Measurements from ENCODE around the gene TTC28.
"Not testable (repeated sequence)": the region's sequence is repeated elsewhere in the genome, so short reads cannot be mapped to it uniquely, and the experiment has no call there.

The TTC28 gene

DNA sequence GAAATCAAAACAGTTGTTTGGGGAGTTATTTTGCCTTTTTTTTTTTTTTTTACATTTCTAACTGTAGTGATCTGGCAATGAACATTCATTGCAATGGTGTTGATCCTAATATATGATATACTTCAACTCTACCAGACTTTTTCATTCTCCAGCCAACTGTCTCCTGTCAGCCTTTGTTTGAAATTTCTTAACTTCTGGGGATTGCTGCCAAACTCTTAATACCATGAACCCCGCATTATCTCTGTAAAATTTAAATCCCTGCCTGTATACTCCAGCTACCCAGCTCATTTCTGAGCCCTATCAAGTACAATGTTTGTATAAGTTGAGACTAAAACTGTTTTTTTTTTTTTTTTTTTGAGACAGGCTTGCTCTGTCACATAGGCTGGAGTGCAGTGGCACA lies 280.7 kb downstream of the TTC28 start:
- no peak for DNase-seq

DNA sequence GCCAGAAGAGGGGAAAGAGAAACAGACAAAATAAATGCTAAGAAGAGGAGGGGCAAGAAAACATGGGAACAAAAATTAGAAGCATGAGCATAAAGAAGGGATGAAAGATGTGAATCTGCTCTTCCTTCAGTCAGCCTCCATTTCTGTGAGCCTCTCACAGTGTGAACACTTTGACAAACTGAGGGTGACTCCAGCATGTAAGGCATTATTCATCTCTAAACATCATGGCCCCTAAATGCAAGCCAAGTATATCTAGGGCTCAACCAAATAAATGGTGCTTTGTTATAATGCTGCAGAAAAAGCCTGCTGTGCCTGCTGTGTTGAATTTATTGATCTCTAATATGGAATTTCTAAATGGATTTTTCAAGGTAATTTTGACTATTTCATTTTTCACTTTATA lies 281.3 kb downstream of the TTC28 start:
- DNase-seq: no peak

DNA sequence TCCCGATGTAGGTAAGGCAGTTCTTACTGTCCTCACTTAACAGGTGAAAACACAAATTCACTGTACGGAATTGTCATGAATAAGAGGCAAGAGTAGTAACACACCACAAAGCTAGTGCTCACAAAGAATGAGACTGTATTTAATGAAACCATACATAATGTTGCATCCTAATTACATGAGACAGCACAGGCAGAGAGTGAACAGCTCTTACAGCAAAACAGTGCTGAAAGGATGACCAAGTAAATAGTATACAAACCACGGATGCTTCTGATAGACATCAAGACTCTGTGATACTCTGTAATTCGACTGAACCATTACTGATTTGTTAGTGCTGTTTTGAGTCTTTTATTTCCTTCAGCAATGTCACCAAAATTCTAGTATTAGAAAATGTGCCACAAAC lies 282.3 kb downstream of the TTC28 start:
- no peak for DNase-seq

DNA sequence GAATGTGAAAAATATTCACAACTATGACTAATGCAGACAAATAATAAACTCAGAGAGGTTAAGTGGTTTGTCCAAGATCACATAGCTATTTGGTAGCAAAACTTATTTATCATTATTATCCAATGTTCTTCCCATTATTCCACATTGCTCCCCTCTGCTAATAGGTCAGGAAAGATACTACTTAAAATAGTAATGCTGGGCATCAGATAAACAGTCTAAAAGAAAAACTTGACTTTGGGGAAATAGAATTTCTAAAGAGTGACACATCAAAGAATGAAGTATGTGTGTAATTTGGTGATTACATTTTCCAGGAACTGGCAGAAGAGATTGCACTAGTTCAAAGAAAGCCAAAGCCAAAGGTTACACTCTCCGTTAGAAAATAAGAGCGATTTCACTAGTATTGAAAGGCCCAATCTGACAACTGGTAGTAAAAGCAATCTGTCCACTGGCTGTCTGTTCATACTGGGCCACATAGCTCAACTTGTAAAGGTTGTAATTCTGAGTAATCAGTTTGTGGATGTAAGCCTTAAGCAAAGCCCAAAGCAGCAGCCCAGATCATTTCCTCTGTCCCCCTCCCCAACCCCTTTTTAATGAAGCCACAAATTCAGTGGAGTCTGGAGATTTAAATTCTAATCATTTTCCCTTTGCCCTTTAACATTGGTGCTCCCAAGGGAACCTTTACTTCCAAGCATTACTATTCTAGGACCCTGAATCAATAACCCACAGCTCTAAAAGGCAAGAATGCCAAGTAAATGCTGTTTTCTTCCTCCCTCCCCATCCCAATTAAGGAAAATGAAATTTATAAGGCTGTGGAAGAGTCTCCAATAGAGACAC lies 283.5 kb downstream of the TTC28 start:
- DNase-seq: no peak

DNA sequence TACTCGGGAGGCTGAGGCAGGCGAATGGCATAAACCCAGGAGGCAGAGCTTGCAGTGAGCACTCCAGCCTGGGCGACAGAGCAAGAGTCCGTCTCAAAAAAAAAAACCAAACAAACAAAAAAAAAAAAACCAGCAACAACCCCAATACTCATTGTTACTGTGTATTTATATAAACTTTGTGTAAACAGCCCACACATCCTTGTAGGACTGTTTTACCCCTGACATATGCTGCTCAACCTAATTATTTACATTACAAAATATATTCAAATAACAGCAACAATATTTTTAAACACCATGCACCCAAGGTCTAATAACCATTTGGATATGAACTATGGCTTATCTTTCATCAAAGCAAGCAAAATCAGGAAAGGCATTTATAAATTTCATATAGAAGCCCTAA lies 284.1 kb downstream of the TTC28 start:
- DNase-seq: no peak

DNA sequence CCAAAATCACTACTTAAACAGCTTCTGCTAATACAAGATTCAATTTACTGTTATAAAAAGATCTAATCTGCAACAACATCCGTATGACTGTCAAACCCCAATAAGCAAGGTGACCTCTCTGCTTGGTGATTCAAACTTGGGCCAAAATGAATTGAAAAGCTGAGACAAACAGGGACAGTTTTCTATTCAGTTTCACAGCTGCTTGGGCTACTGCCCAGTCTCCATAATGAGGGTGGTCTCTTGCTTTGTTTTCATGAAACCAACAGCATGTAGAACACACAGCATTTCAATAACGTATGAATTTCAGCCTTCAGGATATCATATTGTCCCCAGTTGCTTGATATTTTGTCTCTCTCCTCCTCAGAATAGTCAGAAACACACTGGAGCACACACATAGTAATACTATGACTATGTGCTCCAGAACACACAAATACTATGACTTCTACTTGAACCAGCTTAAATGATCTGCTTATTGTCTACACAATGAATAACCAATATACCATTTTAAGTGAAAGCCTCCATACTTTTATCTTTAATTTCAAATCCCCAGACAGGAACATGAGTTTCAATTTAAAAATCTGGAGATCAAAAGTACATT lies 285.0 kb downstream of the TTC28 start:
- no peak for DNase-seq

DNA sequence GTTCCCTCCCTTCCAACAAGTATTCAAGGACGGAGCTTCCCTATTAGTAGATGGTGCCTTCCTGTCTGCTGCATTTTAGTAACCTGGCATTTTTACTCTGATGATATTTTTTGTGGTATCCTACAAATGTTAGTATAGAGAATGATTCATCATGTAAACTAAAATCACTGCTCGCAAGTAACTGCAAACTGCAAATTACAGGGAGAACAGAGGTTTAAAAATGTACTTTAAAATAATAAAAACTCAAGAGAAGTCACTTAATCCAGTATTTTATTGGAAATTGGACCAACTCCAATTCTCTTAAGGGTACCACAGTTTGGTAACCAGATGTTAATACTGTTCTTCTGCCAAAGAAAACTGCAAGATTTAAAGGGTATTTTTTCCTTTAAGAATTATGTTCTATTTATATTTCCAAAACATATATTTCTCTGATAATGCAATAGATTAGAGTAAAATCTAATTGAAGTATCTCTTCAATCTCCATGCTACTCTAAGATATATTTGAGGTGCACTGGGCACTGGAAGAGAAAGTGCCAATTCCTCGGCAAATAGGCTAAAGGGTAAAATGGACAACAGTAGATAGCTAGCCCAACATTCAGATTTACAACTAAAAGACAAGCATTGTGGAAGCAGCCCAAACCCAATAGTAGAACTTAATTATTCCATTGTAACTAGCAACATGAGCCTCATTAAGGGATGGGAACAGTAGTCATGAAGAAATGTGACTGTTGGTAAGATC lies 298.0 kb downstream of the TTC28 start:
- no peak for DNase-seq

DNA sequence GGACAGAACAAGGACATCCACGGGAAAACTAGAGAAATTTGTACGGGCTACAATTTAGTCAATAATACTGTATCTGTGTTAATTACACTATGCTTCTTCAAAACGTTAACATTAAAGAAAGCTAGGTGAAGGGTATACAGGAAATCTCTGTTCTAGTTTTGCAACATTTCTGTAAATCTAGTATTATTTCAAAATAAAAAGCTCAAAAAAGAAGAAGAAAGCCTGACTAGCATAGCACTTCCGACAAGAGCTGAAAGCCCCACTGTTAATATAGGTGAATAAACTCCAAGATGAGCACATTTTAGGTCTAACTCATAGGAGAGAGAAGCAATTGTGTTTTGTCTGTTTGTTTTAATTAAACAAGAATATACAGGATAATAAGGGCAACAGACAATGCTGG lies 299.7 kb downstream of the TTC28 start:
- no peak for DNase-seq

DNA sequence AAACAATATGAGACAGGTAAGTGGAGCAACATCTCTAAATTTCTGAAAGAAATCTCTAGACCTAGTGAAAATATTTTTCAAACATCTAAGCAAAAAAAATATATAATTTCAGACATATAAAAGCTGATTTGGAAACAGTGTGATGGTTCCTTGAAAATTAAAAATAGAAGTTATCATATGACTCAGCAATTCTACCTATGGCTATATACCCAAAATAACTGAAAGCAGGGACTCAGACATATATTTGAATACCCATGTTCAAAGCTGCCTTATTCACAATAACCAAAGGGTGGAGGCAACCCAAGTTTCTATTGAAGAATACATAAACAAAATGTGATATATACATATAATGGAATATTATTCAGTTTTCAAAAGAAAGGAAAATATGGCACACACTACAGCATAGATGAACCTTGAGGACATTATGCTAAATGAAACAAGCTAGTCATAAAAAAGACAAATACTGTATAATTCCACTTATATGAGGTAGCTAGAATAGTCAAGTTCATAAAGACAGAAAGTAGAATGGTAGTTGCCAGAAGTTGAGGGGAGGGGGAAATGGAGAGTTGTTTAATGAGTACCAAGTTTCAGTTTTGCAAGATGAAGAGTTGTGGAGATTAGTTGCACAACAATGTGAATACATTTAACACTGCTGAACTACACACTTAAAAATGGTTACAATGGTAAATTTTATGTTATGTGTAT lies 300.4 kb downstream of the TTC28 start:
- DNase-seq: no peak

DNA sequence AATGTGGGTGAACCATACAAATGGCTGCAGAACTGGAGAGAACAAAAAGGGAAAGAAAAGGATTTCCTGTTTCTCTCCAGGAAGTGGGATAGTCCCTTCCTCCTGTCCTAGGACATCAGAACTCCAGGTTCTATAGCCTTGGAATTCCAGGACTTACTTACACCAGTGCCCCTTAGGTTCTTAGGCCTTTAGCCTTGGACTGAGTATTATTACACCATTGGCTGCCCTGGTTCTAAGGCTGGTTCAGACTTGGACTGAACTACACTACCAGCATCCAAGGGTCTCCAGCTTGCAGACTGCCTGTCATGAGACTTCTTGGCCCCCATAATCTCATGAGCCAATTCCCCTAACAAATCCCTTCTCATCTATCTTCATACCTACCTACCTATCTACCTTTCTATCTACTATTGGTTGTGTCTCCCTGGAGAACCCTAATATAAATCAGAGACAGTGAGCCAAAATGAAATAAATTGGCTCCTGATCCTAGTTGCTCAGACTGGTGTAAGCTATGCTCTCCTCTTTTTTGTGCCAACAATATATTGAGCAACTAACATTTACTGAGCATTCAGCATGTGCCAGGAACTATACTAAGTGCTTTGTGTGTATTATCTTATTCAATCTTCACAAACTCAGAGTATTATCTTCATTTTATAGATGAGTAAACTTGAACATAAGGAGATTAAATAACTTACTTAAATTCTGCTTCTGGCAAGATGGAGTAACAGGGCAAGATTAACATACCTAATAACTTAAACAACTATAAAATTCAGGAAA lies 303.7 kb downstream of the TTC28 start:
- no peak for DNase-seq

DNA sequence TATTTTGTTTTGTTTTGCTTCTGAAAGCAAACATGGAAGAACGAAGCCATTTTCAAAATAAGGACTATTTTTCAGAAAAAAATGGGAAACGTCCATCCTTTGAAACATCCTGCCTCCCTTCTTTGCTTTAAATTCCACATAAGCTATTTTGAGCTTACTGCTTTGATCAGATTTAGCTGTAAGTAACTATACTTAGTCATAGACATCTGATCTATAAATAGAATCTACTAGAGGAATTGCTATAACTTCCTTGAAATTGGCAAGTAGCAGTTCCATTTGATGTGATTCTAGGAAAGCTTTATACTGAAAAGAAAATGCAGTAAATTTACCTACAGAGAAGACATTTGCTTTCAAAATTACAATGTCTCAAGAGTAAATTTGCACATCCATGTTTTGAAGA lies 305.8 kb downstream of the TTC28 start:
- DNase-seq: no peak

DNA sequence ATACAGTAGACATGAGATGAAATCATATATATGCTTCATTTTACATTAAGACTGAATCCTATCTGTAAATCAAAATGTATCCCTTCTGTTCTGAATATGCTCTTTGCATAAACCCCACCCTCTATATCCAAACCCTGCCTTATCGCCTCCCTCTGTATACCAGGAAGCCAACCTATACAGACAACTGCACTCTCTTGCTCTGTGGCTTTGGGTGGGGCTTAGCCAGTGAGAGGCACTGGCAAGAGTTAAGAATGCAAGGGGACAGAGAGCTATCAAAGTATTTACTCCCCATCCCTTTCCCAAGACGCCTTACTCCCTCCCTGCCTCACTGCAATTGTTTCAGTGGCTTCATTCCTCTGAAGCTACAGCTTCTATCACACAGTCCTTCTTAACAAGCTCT lies 309.8 kb downstream of the TTC28 start:
- no peak for DNase-seq

DNA sequence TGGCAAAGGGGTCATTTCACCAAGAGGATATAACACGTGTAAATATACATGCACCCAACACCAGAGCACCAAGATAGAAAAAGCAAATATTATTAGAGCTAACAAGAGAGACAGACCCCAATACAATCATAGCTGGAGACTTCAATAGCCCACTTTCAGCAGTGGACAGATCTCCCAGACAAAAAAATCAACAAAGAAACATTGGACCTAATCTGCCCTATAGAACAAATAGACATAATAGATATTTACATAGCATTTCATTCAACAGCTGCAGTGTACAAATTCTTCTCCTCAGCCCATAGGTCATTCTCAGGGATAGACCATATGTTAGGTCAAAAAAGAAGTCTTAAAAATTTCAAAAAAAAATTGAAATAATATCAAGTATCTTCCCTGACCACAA lies 312.8 kb downstream of the TTC28 start:
- DNase-seq: no peak

DNA sequence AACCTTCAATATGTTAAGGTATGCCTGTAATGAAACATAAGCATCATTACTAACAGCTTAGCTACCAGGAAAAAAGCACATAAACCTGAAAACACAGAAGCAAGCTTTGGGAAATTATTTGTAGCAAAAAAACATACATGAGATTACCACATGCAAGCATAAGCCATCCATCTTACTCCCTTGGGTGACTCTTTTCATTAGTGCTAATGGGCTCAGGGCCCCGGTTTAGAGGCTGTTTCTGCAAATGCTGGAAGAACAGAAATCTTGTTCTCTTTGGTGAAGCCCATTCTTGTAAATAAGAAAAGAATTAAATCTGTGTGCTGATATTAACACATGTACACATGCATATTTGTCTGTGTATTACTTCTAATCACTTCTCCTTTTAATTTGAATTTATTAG lies 314.3 kb downstream of the TTC28 start:
- no peak for DNase-seq

DNA sequence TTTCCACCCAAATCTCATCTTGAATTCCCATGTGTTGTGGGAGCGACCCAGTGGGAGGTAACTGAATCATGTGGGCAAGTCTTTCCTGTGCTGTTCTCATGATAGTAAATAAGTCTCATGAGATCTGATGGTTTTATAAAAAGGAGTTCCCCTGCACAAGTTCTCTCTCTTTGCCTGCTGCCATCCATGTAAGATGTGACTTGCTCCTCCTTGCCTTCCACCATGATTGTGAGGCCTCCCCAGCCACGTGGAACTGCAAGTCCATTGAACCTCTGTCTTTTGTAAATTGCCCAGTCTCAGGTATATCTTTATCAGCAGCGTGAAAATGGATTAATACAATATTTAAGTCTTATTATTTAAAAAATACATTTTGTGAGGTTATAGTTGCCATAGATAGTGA lies 315.5 kb downstream of the TTC28 start:
- not testable (repeated sequence) for DNase-seq

DNA sequence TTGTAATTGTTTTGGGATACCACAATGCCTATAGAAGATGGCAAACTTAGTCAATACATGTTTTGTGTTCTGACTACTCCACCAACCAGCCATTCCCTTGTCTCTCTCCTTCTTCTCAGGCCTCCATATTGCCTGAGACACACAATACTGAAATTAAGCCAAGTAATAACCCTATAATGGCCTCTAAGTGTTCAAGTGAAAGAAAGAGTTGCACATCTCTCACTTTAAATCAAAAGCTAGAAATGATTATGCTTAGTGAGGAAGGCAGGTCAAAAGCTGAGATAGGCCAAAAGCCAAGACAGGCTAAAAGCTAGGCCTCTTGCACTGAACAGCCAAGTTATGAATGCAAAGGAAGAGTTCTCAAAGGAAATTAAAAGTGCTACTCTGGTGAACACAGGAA lies 318.7 kb downstream of the TTC28 start:
- no peak for DNase-seq

DNA sequence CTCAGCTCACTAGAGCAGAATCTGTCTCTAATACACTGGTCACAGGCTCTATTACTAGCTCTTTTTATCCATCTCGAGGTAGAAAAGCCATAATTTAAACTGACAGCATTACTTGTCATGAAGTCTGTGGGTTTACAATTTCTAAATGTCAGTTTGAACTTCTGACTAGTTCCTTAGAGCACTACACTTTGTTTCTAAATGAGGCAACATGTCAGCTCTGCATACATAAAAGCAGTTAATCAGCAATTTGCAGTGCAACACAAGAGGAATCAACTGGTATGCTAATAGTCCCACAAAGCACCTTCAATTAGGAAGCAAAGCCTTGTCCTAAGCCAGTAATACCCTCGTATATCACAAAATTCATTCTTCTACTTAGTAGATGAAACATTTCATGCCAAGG lies 321.3 kb downstream of the TTC28 start:
- no peak for DNase-seq

DNA sequence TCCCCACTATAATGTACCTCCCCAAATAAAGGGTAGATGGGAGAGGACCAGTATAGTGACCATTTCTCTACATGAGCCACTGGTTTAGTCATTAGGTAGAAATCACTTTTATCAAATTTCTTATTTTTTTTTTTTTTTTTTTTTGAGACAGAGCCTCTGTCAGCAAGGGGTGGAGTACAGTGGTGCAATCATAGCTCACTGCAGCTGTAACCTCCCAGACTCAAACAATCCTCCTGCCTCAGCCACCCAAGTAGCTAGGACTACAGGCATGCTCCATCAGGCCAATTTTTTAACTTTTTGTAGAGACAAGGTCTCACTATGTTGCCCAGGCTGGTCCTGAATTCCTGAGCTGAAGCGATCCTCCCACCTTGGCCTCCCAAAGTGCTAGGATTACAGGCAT lies 322.4 kb downstream of the TTC28 start:
- no peak for DNase-seq

DNA sequence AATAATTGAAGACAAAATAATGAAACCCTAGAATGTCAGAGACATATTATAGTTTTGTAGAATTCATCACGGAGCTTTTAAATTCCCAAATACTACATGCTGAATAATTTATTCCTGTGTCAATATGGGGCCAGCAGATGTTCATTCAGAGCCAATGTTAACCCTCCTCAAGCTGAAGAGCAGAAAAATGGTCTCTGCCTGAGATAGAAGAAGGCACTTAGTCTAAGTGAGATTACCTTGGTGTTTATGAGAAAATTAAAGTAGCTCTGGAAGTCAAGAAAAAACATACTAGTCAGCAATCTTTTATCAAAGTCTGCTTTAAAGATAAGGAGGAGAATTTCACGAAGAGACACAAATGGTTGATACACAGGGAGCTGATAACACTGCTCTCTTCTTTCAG lies 328.2 kb downstream of the TTC28 start:
- no peak for DNase-seq

DNA sequence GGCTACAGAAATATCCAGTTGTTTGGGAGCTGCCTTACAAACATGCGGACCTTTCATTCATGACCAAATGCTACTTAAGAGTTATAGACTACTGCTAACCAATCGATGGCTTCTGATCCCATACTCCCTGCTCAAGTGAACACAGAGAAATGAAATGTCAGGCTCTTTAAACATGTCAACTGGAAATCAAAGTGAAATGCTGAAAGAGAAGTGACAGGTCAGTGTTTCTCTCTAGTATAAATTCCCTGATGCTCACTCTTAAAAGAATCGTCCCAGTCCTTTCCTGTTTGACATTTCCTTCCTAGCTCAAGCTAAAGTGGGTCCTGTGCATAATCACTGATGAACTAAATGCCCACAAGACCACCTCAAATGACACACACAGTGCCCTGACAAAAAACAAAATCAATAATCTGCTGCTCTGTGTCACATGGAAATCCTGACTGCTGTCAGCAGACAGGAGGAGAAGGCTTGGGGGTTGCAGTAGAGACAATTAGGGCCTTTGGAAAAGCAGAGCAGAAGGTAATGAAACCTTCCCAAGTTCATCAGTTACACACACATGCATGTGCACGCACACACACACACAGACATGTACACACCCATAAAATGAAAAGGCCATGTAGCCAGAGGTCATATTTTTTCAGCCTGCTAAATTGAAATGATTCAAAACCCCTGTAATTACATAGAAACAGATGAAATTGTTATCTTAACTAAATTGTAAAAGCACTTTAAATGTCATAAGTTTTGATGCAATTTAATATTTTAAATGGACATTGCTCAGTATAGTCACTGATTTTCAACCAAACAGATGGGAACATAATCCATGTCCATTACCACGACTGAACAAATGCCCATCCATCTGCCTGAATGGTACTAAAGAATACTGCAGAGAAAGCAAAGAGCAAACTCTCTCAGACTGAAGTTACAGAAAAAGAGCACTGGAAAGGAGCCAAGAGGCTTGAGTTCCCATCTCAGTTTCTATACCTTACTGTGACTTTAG lies 330.7 kb downstream of the TTC28 start:
- DNase-seq: no peak

DNA sequence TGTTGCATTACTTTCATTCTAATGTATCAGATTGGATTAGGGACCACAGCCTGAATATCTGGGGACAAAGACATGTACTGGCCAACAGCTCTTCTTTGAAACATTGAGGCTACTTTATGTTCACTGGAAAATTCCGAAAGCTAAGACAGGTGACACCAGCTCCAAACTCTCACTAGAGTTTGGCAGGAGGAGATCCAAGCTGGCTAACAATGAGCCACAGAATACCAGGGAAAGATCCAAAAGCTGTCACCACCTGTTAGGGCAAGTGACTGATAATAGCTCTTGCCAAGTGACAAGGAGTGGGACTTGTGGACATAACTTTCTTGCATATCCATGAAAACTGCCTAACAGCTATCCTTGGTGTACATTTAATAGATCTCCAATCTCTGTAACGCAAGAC lies 333.3 kb downstream of the TTC28 start:
- DNase-seq: no peak

Measured in stimulated activated CD4-positive, alpha-beta T cell treated with anti-CD3 and anti-CD28 coated beads, Interleukin-2, amount 100 ng/mL, for 24 hours (primary cell).